ENCODE measurements around the gene STRADB. TPM values are rescaled to one million over a fixed set of nuclear protein-coding genes. Genes with fewer than 3 reads are reported as not detected.

STRADB gene
- total and polyA plus RNA-seq, 2 donors (not counting 3 experiments of a cell fraction or from before 2014, with no cell fraction given), result 6.9 to 16.6 TPM

DNA sequence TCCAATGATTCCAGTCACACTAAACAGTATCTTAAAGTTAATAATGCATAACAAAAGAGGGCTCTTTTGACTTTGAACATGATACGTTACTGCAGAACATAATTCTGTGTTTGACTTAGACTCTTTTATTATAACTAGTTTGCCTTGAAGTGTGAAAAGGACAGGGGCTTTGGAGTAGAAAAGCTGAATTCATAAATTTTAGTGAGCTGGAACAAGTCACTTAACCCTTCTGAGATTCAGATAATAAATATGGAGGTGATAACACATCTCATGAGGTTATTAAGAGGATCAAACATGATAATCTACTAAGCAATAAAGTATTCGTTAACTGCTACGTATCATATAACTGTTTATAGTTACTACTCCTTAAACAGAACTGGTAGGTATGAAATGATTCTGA, 49.7 kb upstream of the STRADB start:
- no peaks in the 10 kb centered on the region for H3K27me3 ChIP-seq (ENCODE audit: control insufficient read depth in 2 of 2, insufficient read depth in 2 of 2, low read length in 2 of 2)
- no peak for TF ChIP-seq POLR2AphosphoS5 (IDR thresholded peaks at IDR 0.05; ENCODE audit: insufficient read depth, low read depth, low read length)
- TF ChIP-seq MYC (IDR thresholded peaks at IDR 0.05; ENCODE audit: low read depth, low read length), result no peak
- TF ChIP-seq POLR2A (IDR thresholded peaks at IDR 0.05; ENCODE audit: low read depth, low read length), result no peak
- no peak for TF ChIP-seq EZH2 (IDR thresholded peaks at IDR 0.05; ENCODE audit: borderline replicate concordance, low read depth, low read length, severe bottlenecking)
- TF ChIP-seq GATA2 (IDR thresholded peaks at IDR 0.05; ENCODE audit: insufficient read depth, insufficient read length, low read depth, low read length), result no peak
- no peak for TF ChIP-seq MAX (IDR thresholded peaks at IDR 0.05; ENCODE audit: insufficient read depth, insufficient read length)
- TF ChIP-seq CTCF (IDR thresholded peaks at IDR 0.05; ENCODE audit: extremely low read depth in 1 of 2, insufficient read depth in 1 of 2, low read depth in 1 of 2, low read length in 2 of 2), result no peak
- TF ChIP-seq JUN (IDR thresholded peaks at IDR 0.05; ENCODE audit: borderline replicate concordance, insufficient read depth, insufficient read length, low read depth), result no peak
- intact Hi-C loops (cut with micrococcal nuclease), result no loop called here
- DNase-seq (ENCODE audit: low read depth, low spot score), result no peak
- H2AFZ ChIP-seq (ENCODE audit: low read depth, low read length), result no peak overlapping the region
- no peak overlapping the region for H3K4me2 ChIP-seq (ENCODE audit: insufficient read depth, low read length)
- H3K79me2 ChIP-seq (ENCODE audit: control insufficient read depth, insufficient read depth, low read length), result peaks cover 2% of the 10 kb centered on the region
- dilution Hi-C loops (cut with MboI; ENCODE audit: extremely low pct_ligation_motif_present, low sequenced_read_pairs), result no loop called here
- FAIRE-seq, result no peak
- no peak overlapping the region for H3K27ac ChIP-seq (ENCODE audit: insufficient read depth, low read depth, low read length)
- no peak overlapping the region for H3K9ac ChIP-seq (replicated peaks; ENCODE audit: extremely low read depth, insufficient read depth, low read length)
- H3K9me1 ChIP-seq (replicated peaks; ENCODE audit: control insufficient read depth, extremely low read depth, insufficient read depth, low read length), result no peaks in the 10 kb centered on the region
- peaks cover 0 to 10% of the 10 kb centered on the region in 2 experiments for H3K36me3 ChIP-seq (ENCODE audit: control insufficient read depth in 2 of 2, extremely low read depth in 1 of 2, insufficient read depth in 2 of 2, low read length in 2 of 2)
- POLR2A ChIA-PET, result no interaction called here
- no peak overlapping the region for H3K4me3 ChIP-seq (replicated peaks in 1 of 3; ENCODE audit: insufficient read depth in 1 of 3, low read depth in 1 of 3, low read length in 3 of 3)
- H4K20me1 ChIP-seq (replicated peaks; ENCODE audit: control insufficient read depth, extremely low read depth, insufficient read depth, low read length), result no peaks in the 10 kb centered on the region
- peaks cover 8% of the 10 kb centered on the region for H3K4me1 ChIP-seq (ENCODE audit: control insufficient read depth, extremely low read depth, insufficient read depth, low read length)
- no peaks in the 10 kb centered on the region for H3K9me3 ChIP-seq (replicated peaks; ENCODE audit: control insufficient read depth, insufficient read depth, low read length)
- BruUV-seq (replicated peaks), result no TSS peak
- CTCF ChIA-PET, result interaction anchor here (1.1 kb wide), 1 partner anchor 21 kb away, joined by 3 read pairs; no protein-coding TSS in a partner anchor

Data from endothelial cell of umbilical vein (primary cell).